SH-SY5Y (cell line): ENCODE data around the gene AKR1B15.

Experiments
- GATA2 ChIP-seq: IDR thresholded peaks from 2 replicates; pipeline ENCODE4 v1.6.1; 2011; ENCODE audit warnings: mild to moderate bottlenecking, low read depth, low read length
- GATA3 ChIP-seq: IDR thresholded peaks from 2 replicates; pipeline ENCODE4 v1.6.1; 2011; ENCODE audit warnings: low read depth, mild to moderate bottlenecking, low read length, moderate library complexity

- no peak for TF ChIP-seq GATA2
- TF ChIP-seq GATA3, result no peak
Observed at GRCh38 chr7:134599371-134599770, 50.5 kb downstream of the AKR1B15 start.
